Bone marrow (tissue), 2 donors: ENCODE data around the gene RHNO1.
"Not testable (repeated sequence)": the region's sequence is repeated elsewhere in the genome, so short reads cannot be mapped to it uniquely, and the experiment has no call there.

ENCODE experiments used
- DNase-seq, 2 donors: peaks; one replicate each; lab custom pipeline; 2025; lab: John Stamatoyannopoulos, UW

The RHNO1 gene

DNA sequence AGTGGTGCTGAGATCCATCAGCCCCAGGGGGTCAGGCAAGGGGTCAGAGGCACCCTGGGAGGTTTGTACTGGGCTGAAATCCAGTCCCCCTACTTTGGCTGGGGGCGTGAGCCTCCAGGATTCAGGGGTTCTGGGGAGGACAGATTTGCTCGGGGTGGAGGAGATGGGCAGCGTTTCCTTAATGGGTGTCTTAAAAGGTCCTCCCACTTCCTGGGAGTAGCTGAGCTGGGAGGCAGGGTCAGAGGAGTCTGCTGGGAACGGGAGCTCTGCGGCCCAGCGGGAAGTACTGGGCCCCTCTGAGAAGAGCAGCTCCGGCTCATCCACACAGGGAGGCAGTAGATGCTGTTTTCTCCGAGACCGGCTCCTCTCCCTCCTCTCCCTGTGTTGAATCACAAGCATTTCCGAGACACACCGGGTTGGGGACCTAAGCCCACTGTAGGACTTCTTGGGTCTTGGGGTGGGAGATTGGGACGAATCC lies 18.0 kb upstream of the RHNO1 start:
- DNase-seq, result no peak

DNA sequence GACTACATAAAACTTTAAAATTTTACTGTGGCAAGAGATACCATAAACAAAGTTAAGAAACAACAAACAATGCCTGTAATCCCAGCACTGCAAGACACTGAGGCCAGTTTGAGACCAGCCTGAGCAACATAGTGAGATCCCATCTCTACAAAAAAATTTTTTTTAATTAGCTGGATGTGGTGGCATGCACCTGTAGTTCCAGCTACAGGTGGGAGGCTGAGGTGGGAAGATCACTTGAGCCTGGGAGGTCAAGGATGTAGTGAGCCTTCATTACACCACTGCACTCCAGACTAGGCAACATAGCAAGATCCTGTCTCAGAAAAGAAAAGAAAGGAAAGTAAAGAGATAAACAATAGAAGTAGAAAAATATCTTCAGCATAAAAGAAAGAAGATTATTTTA lies 16.9 kb upstream of the RHNO1 start:
- no peak for DNase-seq

DNA sequence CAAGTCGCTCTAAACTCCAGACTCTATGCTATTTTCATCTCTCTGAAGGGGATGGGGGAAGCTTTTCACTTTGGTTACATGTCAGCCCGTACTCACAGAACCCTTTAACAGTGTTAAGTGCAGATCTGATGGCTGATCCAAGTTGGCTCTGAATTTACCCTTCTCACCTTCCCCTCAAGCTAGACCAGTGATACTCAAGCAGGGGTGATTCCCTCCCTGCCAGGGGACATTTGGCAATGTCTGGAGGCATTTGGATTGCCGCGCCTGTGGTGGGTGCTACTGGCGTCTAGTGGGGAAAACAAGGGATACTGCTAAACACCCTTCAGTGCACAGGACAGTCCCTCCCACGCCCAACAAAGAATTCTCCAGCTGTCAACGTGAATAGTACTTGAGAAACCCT lies 14.1 kb upstream of the RHNO1 start:
- no peak for DNase-seq

DNA sequence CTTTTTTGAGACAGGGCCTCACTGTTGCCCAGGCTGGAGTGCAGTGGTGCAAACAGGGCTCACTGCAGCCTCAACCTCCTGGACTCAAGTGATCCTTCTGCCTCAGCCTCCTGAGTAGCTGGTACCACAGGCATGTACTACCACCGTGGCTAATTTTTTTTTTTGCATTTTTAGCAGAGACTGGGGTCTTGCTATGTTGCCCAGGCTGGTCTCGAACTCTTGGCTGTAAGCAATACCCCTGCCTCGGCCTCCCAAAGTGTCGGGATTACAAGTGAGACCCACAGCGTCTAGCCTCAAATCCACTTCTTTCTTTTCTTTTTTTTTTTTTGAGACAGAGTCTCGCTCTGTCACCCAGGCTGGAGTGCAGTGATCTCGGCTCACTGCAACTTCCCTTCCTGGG lies 13.6 kb upstream of the RHNO1 start:
- not testable (repeated sequence) for DNase-seq

DNA sequence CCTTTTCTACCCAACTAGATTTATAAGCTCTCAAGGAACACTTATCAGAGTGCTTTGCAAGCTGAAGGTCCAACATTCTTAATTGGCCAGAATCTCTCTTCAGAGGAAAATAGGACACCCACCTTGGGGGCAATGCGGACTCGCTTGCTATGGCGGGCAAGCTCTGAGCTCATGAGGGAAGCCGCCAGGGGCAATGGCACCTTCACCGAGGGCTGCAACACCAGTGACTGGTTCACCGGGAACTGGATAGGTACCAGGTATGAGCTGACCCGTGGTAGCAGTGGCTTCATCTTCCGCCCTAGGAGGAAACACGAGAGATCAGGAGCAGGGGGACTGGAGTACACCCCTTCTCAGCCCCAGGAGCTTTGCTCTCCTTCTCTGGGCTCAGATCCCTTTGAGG lies 12.8 kb upstream of the RHNO1 start:
- DNase-seq, result no peak

DNA sequence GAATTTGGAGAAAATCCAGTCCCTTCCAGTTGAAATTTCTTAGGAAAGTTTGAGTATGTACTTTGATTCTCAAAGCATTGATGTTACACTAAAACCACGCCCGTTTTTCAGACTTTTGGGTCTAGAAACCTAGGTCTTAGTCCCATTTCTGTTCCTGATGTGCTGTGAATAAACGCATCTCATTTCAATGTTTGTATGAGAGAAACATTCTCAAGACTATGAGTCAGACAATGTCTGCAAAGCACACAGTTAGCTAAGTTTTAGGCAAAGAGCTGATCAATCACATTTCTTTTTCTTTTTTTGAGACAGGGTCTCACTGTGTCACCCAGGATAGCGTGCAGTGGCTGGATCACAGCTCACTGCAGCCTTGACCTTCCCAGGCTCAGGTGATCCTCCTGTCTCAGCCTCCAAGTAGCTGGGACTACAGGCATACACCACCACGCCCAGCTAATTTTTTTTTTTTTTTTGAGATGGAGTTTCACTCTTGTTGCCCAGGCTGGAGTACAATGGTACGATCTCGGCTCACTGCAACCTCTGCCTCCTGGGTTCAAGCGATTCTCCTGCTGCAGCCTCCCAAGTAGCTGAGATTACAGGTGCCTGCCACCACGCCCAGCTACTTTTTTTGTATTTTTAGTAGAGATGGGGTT lies 7.9 kb upstream of the RHNO1 start:
- not testable (repeated sequence) for DNase-seq

DNA sequence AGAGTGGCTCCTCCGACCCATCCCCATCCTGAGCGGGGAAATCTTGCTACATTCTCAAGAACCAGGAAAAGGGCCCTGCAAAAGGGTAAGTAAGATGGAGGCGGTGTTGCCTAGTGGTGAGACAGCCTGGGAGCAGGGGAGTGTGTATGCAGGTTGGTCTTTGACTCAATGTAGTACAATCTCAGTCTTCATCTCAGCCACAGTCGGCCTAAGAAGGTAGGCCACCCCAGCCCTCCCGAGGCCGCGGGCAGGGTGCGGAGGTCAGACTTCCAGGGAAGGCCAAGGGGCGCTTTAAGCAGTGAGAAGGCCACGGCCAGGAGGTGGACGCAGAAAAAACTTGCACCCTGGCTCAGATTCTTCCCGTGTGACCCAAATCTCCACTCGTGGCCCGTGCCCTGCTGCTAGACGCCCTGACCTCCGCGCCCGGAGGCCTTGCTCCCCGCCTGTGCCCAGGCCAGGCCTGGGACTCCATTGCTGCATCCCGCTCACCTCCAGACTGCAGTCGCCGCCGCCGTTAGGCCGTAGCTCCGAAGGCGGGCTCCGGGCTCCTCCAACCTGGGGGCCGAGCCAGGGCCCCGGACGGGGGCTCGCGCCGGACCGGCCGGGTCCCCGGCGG lies 484 bp upstream of the RHNO1 start:
- no peak for DNase-seq

DNA sequence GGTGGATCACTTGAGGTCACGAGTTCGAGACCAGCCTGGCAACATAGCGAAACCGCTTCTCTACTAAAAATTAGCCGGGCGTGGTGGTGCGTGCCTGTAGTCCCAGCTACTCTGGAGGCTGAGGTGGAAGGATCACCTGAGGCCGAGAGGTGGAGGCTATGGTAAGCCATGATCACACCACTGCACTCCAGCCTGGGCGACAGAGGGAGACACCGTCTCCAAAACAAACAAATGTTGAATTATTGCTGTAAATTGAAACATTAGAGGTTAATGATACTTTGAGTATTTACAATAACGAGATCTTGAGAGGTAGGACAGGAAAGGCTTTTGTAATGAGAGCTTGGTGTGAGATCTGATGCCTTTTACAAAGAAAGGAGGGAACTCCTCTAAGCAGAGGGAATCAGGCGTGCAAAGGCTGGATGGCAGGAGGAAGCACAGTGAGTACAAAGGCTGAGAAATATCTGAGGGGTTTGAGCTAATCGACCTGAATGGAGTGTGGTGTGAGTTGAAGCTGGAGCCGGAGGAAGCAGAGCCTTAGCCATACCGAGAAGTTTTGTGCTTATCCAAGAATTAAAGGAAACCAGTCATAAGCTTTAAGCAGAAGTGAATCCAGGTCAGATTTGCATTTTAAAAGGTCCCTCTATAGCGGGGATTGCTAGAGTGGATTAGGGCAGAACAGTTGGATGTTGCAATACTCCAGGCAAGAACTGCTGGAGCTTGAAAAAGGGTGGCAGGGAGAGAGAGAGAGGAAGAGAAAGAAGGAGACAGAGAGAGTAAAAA lies 1.1 kb downstream of the RHNO1 start:
- peak in 1 of 2 donors; percentile 15 for DNase-seq

DNA sequence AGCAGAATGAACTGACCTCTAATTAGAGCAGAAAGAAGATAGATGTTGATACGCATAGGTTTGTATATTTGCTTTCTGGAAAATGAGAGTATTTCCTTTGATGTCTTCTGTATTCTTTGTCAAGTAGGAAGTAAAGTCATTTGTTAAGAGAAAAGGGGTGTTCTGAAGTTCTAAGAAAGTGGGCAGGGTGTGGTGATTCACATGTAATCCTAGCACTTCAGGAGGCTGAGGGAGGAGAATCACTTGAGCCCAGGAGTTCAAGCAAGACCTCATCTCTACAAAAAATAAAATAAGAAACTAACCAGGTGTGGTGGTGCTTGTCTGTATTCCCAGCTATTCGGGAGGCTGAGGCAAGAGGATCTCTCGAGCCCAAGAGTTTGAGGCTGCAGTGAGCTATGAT lies 2.8 kb downstream of the RHNO1 start:
- no peak for DNase-seq

DNA sequence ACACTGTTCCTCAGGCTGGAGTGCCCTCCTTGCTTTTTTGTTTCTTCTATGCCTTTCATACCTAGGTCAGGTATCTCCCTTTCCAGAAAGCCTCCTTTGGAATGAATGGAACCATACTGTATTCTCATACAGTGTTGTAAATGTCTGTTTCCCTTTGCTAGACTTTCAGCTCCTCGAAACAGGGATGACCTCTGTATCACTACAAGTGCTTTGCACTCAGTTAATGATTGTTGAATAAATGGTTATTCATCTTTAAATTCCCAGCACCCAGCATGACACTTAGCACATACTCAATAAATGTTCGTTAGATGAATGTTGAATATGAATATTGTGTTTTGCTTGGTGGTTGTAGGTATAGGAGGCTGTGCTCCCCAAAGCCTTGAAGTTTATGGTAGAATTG lies 7.8 kb downstream of the RHNO1 start:
- DNase-seq, result no peak

DNA sequence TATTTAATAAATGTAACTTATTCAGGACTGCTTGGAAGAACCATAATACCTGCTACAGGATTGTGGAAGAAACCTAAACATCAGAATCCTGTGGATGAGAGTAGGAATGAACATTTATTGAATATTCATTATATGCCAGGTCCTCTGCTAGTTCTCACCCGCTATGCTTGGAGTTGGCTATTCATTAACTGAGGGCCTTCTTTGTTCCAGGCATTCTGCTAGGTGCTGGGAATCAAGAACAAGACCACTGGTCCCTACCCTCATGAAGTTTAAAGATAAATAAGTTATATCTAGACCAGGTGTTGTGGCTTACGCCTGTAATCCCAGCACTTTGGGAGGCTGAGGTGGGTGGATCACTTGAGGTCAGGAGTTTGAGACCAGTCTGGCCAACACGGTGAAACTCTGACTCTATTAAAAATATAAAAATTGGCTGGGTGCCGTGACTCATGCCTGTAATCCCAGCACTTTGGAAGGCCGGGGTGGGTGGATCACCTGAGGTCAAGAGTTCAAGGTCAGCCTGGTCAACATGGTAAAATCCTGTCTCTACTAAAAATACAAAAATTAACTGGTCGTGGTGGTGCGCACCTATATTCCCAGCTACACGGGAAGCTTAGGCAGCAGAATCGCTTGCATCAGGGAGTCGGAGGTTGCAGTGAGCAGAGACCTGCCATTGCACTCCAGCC lies 9.9 kb downstream of the RHNO1 start:
- no peak for DNase-seq

DNA sequence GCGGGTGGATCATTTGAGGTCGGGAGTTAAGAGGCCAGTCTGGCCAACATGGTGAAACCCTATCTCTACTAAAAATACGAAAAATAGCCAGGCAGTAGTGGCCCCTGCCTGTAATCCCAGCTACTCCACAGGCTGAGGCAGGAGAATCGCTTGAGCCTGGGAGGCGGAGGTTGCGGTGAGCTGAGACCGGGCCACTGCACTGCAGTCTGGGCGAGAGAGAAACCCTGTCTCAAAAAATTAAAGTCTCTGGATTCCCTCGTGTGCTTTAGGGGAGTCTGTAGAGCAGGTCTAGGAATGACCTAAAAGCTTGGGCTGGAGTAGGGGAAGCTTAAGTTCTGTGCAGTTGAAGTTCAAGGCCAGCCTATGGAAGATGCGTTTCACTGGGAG lies 13.0 kb downstream of the RHNO1 start:
- DNase-seq, result no peak

DNA sequence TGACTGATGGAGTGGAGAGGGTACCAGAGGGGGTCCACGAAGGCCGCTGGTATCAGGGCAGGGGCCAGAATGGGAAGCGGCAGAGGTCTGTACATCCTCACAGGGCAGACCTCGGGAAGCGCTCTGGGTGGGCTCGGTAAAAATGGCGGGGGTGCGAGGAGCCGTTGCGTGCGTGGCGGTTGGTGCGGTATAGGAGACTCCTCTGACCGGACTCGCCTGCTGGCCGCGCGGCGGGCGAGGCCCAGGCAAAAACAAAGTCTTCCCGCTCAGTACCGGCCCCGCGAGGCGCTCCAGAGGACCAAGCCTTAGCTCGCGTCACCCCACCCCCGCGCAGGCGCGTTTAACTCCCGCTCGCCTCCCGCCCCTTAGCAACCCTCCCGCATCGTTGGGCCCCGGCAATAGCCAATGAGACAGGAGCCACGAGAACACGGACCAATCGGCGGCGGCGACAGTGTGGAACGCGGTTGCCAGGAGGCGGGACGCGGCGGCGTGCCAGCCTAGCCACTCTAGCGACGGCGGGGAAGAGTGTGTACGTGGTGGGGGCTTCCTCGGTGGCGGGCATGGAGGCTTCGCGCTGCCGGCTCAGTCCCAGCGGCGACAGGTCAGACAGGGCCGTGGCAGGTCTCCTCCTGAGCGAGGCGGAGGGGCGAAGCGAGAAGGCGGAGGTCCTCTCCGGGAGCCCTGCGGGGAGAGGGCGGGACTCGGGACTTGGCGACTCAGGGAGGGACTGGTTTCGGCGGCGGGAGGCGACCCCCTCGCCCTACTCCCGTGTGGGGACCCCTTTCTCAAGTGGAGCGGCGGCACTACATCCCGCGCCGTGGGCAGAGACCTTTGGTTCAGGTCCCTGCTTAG lies 13.6 kb downstream of the RHNO1 start, which contains the start of gene TULP3:
Gene TULP3, plus strand, starts transcription at position 504 of the 852 bp plus-strand sequence. Its CDS starts 57 bp downstream, at position 561.
- DNase-seq, result peak; percentile 88 to 99

DNA sequence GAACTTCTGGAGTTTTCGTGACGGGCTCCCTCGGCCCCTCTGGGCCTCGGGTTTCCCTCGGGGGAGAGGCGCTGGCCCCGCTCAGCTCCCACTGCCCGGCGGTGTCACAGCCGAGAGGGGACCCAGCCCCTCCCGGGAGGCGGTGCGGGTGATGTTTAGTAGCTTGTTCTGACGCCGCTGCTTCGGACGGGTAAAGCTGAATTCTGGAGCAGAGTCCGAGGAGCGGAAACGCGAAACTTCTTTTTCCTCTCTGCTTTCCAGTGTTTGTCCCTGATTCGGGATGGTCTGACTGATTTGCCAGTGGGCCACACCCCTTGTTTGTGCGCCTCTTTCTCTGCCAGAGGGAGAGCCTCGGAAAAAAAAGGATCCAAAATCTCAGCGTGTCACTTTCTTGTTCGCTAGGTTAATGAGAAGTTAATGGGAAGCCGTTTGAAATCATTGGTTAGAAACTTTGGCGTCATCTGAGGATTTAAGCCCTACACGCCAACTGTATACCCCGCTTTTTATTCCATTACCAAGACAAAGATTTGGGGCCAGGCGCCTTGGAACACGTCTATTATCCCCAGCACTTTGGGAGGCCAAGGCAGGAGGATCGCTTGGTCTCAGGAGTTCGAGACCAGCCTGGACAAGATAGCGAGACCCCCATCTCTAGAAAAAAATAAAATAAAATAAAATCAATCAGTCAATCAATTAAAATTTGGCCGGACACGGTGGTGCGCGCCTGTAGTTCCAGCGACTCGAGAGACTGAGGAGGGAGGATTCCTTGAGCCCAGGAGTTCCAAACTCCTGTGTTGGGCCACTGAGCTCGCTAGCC lies 14.4 kb downstream of the RHNO1 start:
- peak in 1 of 2 donors; percentile 68 for DNase-seq

DNA sequence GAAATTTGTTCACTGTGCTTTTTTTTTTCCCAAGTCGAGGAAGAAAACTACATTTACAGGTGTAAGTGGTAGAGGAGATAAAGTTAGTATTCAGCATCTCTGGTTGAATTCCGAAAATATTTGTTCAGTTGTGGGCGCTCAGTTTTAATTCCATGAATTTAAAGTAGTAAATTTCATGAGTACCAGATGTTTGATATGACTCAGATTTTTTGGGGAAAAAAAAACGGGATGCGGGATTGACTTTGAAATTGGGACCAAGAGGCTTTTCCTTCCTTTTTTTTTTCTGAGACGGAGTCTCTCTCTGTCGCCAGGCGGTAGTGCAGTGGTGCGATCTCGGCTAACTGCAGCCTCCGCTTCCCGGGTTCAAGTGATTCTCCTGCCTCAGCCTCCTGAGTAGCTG lies 15.2 kb downstream of the RHNO1 start:
- DNase-seq, result no peak

DNA sequence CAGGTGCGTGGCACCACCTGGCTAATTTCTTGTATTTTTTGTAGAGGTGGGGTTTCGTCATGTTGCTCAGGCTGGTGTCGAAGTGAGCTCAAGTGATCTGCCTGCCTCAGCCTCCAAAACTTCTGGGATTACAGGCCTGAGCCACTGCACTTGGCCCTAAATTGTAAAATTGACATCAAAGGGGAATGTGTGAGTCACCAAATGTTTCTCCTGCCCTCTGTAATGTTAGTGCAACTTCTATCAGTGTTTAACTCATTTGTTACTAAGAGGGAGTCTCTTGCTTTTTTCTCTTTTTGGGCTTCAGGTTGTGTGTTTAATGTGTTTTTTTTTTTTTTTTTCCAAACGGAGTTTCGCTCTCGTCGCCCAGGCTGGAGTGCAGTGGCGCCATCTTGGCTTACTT lies 16.0 kb downstream of the RHNO1 start:
- no peak for DNase-seq

DNA sequence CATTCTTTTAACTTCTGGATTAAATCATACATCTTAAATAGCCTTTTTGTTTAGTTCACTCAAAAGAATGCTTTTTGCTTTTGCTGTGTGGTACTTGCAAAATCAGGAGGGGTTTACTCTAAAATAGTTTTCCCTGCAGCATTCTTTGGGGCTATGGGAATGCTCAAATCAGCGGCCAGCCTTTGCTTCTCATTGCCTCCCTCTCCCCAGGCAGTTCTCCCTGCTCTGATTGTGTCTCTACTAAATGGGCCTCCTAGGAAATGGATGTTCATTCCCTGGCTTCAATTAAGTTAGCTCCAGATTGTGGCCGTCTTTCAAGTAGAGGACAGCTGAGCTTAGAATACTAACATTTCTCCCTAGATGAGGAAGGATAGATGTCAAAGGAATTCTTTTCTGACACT lies 18.0 kb downstream of the RHNO1 start:
- DNase-seq, result no peak

DNA sequence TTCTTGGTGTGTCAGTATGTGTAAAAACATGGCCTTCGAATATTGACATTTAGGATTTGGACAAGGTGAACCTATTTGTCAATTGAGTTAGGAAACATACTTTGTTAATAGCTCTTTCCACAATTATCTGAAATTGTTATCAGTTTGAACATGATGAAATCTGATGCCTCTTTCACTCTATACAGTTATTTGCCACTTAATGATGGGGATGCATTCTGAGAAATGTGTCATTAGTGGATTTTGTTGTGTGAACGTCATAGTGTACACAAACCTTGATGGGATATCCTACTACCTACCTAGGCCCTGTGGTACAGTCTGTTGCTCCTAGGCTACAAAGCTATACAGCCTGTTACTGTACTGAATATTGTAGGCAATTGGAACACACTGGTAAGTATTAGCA lies 18.5 kb downstream of the RHNO1 start:
- DNase-seq, result no peak

DNA sequence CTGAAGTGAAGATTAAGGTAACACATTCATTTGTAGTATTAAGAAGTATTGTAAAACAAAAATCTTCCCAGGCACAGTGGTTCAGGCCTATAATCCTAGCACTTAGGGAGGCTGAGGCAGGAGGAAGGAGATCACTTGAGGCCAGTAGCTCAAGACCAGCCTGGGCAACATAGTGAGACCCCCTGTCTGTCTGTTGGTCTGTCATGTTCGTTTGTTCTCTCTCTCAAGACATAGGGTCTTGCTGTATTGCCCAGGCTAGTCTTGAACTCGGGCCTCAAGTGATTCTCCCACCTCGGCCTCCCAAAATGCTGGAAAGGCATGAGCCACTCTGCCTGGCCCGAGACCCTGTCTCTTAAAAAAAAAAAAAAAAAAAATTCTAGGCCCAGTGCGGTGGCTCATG lies 20.4 kb downstream of the RHNO1 start:
- no peak for DNase-seq

DNA sequence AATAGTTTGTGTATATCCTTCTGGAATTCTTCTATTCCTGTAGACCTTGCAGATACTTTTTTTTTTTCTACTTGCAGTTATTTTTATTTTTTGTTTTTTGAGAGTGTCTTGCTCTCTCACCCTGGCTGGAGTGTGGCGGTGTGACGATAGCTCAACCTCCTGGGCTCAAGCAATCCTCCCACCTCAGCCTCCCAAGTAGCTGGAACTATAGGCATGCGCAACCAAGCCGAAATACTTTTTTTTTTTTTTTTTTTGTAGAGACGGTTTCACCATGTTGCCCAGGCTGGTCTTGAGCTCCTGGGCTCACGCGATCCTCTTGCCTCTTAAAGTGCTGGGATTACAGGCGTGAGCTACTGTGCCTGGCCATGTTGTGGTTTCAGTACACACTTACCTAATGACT lies 23.6 kb downstream of the RHNO1 start:
- DNase-seq, result no peak
